ENCODE results near the gene DSC1.

DNA sequence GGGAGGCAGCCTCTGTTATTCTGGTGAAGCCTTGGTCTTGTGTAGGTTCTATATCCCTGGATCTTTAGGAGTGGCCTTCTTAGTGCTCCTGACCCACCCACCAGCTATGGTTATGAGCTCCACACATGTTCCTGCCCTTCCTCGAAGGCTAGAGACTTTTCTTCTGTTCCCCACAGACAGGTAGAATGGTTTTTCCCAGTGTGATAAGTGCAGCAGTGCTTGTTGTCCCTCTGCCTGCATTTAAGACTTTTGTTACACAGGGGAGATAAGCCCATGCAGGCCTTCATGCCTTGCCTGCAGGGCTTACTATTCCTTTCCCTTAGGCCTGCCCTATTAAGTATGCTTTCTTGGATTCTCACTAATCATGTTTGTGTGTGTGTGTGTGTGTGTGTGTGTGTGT lies 48.4 kb upstream of the DSC1 start:
- TF ChIP-seq, protein P1, sequence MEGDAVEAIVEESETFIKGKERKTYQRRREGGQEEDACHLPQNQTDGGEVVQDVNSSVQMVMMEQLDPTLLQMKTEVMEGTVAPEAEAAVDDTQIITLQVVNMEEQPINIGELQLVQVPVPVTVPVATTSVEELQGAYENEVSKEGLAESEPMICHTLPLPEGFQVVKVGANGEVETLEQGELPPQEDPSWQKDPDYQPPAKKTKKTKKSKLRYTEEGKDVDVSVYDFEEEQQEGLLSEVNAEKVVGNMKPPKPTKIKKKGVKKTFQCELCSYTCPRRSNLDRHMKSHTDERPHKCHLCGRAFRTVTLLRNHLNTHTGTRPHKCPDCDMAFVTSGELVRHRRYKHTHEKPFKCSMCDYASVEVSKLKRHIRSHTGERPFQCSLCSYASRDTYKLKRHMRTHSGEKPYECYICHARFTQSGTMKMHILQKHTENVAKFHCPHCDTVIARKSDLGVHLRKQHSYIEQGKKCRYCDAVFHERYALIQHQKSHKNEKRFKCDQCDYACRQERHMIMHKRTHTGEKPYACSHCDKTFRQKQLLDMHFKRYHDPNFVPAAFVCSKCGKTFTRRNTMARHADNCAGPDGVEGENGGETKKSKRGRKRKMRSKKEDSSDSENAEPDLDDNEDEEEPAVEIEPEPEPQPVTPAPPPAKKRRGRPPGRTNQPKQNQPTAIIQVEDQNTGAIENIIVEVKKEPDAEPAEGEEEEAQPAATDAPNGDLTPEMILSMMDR (IDR thresholded peaks at IDR 0.05) = no peak
- TF ChIP-seq CHD2 (IDR thresholded peaks at IDR 0.05; ENCODE audit: low read length, partially characterized antibody) (no peak), TAF1 (IDR thresholded peaks at IDR 0.05; ENCODE audit: borderline replicate concordance, low read depth, low read length) (no peak), TEAD4 (IDR thresholded peaks at IDR 0.05; ENCODE audit: borderline replicate concordance, insufficient read depth) (no peak), NRF1 (IDR thresholded peaks at IDR 0.05; ENCODE audit: low read depth, low read length) (no peak), MXI1 (IDR thresholded peaks at IDR 0.05; ENCODE audit: low read depth, low read length) (no peak), MEF2A (IDR thresholded peaks at IDR 0.05; ENCODE audit: borderline replicate concordance, low read depth) (no peak), TCF12 (IDR thresholded peaks at IDR 0.05) (no peak), GABPA (IDR thresholded peaks at IDR 0.05; ENCODE audit: low read depth) (no peak), RCOR1 (IDR thresholded peaks at IDR 0.05; ENCODE audit: low read length) (no peak)
- TF ChIP-seq, protein P2, sequence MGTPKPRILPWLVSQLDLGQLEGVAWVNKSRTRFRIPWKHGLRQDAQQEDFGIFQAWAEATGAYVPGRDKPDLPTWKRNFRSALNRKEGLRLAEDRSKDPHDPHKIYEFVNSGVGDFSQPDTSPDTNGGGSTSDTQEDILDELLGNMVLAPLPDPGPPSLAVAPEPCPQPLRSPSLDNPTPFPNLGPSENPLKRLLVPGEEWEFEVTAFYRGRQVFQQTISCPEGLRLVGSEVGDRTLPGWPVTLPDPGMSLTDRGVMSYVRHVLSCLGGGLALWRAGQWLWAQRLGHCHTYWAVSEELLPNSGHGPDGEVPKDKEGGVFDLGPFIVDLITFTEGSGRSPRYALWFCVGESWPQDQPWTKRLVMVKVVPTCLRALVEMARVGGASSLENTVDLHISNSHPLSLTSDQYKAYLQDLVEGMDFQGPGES (IDR thresholded peaks at IDR 0.05; ENCODE audit: low read depth, low read length) = no peak
- TF ChIP-seq, protein P3, sequence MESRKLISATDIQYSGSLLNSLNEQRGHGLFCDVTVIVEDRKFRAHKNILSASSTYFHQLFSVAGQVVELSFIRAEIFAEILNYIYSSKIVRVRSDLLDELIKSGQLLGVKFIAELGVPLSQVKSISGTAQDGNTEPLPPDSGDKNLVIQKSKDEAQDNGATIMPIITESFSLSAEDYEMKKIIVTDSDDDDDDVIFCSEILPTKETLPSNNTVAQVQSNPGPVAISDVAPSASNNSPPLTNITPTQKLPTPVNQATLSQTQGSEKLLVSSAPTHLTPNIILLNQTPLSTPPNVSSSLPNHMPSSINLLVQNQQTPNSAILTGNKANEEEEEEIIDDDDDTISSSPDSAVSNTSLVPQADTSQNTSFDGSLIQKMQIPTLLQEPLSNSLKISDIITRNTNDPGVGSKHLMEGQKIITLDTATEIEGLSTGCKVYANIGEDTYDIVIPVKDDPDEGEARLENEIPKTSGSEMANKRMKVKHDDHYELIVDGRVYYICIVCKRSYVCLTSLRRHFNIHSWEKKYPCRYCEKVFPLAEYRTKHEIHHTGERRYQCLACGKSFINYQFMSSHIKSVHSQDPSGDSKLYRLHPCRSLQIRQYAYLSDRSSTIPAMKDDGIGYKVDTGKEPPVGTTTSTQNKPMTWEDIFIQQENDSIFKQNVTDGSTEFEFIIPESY (IDR thresholded peaks at IDR 0.05; ENCODE audit: borderline replicate concordance, low read depth) = no peak
- TF ChIP-seq, protein P4, sequence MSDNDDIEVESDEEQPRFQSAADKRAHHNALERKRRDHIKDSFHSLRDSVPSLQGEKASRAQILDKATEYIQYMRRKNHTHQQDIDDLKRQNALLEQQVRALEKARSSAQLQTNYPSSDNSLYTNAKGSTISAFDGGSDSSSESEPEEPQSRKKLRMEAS (IDR thresholded peaks at IDR 0.05; ENCODE audit: low read depth) = no peak
- TF ChIP-seq, protein P5, sequence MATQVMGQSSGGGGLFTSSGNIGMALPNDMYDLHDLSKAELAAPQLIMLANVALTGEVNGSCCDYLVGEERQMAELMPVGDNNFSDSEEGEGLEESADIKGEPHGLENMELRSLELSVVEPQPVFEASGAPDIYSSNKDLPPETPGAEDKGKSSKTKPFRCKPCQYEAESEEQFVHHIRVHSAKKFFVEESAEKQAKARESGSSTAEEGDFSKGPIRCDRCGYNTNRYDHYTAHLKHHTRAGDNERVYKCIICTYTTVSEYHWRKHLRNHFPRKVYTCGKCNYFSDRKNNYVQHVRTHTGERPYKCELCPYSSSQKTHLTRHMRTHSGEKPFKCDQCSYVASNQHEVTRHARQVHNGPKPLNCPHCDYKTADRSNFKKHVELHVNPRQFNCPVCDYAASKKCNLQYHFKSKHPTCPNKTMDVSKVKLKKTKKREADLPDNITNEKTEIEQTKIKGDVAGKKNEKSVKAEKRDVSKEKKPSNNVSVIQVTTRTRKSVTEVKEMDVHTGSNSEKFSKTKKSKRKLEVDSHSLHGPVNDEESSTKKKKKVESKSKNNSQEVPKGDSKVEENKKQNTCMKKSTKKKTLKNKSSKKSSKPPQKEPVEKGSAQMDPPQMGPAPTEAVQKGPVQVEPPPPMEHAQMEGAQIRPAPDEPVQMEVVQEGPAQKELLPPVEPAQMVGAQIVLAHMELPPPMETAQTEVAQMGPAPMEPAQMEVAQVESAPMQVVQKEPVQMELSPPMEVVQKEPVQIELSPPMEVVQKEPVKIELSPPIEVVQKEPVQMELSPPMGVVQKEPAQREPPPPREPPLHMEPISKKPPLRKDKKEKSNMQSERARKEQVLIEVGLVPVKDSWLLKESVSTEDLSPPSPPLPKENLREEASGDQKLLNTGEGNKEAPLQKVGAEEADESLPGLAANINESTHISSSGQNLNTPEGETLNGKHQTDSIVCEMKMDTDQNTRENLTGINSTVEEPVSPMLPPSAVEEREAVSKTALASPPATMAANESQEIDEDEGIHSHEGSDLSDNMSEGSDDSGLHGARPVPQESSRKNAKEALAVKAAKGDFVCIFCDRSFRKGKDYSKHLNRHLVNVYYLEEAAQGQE (IDR thresholded peaks at IDR 0.05; ENCODE audit: low read depth, low read length) = no peak
